Panc1 (cell line): Measurements from ENCODE around the gene CSTPP1. TPM values are rescaled to one million over a fixed set of nuclear protein-coding genes. Genes with fewer than 3 reads are reported as not detected.

ENCODE experiments used
- ATAC-seq: fragments of 200-7000 bp; cut with Tn5 transposase; 2 replicates; pipeline ENCODE4 v1.9.1; 2020; ENCODE audit warnings: mild to moderate bottlenecking, moderate library complexity
- BruUV-seq: library from RNA; stranded (reverse); fragments of 400-500 nt; replicated peaks from 2 replicates; lab custom pipeline; 2021; lab: Mats Ljungman, UMichigan
- CTCF ChIA-PET: fragments of 300-600 bp; sonication (Branson Sonifier 250); formaldehyde crosslinking; loops from one replicate; lab custom pipeline; 2022; ENCODE audit warnings: antibody characterized with exemption; lab: Charles Lee
- POLR2A ChIA-PET: fragments of 300-600 bp; sonication (Branson Sonifier 250); formaldehyde crosslinking; loops from one replicate; lab custom pipeline; 2022; ENCODE audit warnings: antibody characterized with exemption; lab: Charles Lee
- DNase-seq: peaks from one replicate; pipeline ENCODE4 v3.0.0-alpha.2; 2010; ENCODE audit warnings: low read depth, low spot score
- H3K27ac ChIP-seq: 2 replicates; pipeline ENCODE4 v1.5.1; 2011; ENCODE audit warnings: mild to moderate bottlenecking, low read length, inconsistent platforms
- H3K27me3 ChIP-seq: fragments of 200-500 bp; sonication (Bioruptor generic); 2 replicates; pipeline ENCODE4 v1.6.0; 2014; ENCODE audit warnings: low read length, inconsistent platforms; ENCODE audit not compliant: control insufficient read depth, insufficient read depth
- H3K36me3 ChIP-seq: fragments of 200-500 bp; sonication (Bioruptor generic); 2 replicates; pipeline ENCODE4 v1.5.1; 2014; ENCODE audit warnings: inconsistent platforms, mild to moderate bottlenecking, low read length, moderate library complexity; ENCODE audit not compliant: control insufficient read depth, insufficient read depth
- H3K4me1 ChIP-seq: 2 replicates; pipeline ENCODE4 v1.5.1; 2011; ENCODE audit warnings: inconsistent platforms, mild to moderate bottlenecking, low read length, moderate library complexity; ENCODE audit not compliant: control insufficient read depth, insufficient read depth
- H3K4me3 ChIP-seq, 2 experiments: 2 replicates each; pipeline ENCODE4 v1.5.1; 2011 to 2012; ENCODE audit warnings: low read depth in 2 of 2, low read length in 2 of 2, mild to moderate bottlenecking in 2 of 2, inconsistent platforms in 1 of 2, moderate library complexity in 1 of 2
- H3K9me3 ChIP-seq: fragments of 200-500 bp; sonication (Bioruptor generic); 2 replicates; pipeline ENCODE4 v1.5.1; 2014; ENCODE audit warnings: low read depth, mild to moderate bottlenecking, inconsistent platforms, low read length, moderate library complexity; ENCODE audit not compliant: control insufficient read depth, insufficient read depth
- POLR2AphosphoS5 ChIP-seq: IDR thresholded peaks from 2 replicates; pipeline ENCODE4 v1.6.1; 2012; ENCODE audit warnings: mild to moderate bottlenecking, low read depth, low read length, moderate library complexity
- SIN3A ChIP-seq: IDR thresholded peaks from 2 replicates; pipeline ENCODE4 v1.6.1; 2012; ENCODE audit warnings: low read depth, mild to moderate bottlenecking, low read length, moderate library complexity, borderline replicate concordance; ENCODE audit not compliant: insufficient read depth
- TCF7L2 ChIP-seq: IDR thresholded peaks from 2 replicates; pipeline ENCODE4 v1.6.1; 2011; ENCODE audit warnings: mild to moderate bottlenecking, low read depth, low read length, inconsistent platforms
- in situ Hi-C: cut with HindIII; loops from 2 replicates; pipeline ENCODE4 v1.10.0; 2016; ENCODE audit warnings: low sequenced_read_pairs, low pct_unique_long_range_greater_than_20kb
- intact Hi-C: fragments of 100-400 bp; cut with micrococcal nuclease; formaldehyde crosslinking; loops from one replicate; pipeline ENCODE4 v1.10.0; 2022; ENCODE audit not compliant: unreplicated experiment
- total RNA-seq: library from RNA; stranded (reverse); gene quantifications from one replicate; pipeline ENCODE4 v1.2.1, GENCODE V29; 2021; ENCODE audit not compliant: unreplicated experiment
- TF ChIP-seq, protein P1 (sequence below), 2 experiments: IDR thresholded peaks; 2 replicates each; pipeline ENCODE4 v1.6.1; 2011 to 2012; ENCODE audit warnings: low read depth in 2 of 2, control low read depth in 1 of 2, low read length in 1 of 2, mild to moderate bottlenecking in 1 of 2, moderate library complexity in 1 of 2; ENCODE audit not compliant: insufficient read depth in 1 of 2
- TF ChIP-seq, protein P2 (sequence below): fragments of 450-650 bp; IDR thresholded peaks from 2 replicates; pipeline ENCODE4 v1.5.1; 2017; ENCODE audit warnings: mild to moderate bottlenecking

The CSTPP1 gene
- total RNA-seq, 1 experiment from 2014 or later, result 29.0 TPM

DNA sequence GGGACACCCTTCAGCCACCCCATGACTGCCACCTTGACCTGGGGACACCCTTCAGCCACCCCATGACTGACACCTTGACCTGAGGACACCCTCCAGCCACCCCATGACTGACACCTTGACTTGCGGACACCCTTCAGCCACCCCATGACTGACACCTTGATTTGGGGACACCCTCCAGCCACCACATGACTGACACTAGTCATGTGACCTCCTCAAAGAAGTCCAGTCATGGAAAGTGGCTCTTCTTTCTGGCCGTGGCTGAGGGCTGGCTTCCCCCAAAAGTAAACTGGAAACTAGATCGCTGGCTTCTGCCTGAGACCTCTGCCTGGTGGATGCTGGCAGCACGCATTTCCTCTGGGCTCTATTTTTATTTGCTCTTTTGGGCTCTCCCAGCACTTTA is 211.7 kb downstream of the CSTPP1 start:
- CTCF ChIA-PET, result no interaction called here
- intact Hi-C loops, result no loop called here

DNA sequence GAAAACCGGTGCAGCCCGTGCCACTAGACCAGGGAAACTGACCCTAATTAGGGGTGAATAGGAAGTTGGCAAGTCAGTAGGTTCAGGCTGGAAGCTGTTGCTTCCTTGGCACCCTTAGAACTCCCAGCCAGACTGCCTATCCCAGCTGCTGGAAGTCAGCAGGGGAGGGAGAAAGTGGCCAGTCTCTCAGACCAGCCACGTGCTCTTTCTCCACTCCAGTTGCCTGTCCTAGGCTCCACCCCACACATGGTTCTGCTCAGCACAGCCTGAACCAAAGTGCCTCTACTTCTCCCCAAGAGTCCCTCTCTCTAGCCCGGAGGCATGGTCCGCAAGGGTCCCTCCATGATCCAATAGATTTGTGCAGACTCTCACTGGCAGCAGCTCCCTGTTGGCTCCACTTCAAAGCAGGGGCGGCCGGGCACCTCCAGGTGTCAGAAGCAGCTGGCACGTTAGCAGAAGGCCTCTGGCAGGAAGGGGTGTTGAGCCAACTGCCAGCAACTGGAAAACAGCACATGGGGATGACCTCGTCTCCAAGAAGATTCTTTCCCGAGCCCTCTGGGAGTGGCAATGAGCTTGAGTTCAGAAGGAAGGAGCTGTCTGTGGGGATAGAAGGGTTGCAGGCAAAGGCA is 212.5 kb downstream of the CSTPP1 start:
- POLR2A ChIA-PET, result no interaction called here
- H3K4me3 ChIP-seq, result no peak overlapping the region
- CTCF ChIA-PET, result no interaction called here

More for the DNA sequence above, 211.7 kb downstream of the CSTPP1 start:
- H3K27me3 ChIP-seq, result no peaks in the 10 kb centered on the region
- DNase-seq (no peak), ATAC-seq (no peak)
- no peak overlapping the region for H3K4me3 ChIP-seq
- BruUV-seq, result no TSS peak
- H3K36me3 ChIP-seq, result no peaks in the 10 kb centered on the region
- H3K27ac ChIP-seq, result no peak overlapping the region
- H3K9me3 ChIP-seq, result no peaks in the 10 kb centered on the region
- in situ Hi-C loops, result no loop called here
- TF ChIP-seq TCF7L2 (no peak), SIN3A (no peak), POLR2AphosphoS5 (no peak)
- TF ChIP-seq, protein P1, sequence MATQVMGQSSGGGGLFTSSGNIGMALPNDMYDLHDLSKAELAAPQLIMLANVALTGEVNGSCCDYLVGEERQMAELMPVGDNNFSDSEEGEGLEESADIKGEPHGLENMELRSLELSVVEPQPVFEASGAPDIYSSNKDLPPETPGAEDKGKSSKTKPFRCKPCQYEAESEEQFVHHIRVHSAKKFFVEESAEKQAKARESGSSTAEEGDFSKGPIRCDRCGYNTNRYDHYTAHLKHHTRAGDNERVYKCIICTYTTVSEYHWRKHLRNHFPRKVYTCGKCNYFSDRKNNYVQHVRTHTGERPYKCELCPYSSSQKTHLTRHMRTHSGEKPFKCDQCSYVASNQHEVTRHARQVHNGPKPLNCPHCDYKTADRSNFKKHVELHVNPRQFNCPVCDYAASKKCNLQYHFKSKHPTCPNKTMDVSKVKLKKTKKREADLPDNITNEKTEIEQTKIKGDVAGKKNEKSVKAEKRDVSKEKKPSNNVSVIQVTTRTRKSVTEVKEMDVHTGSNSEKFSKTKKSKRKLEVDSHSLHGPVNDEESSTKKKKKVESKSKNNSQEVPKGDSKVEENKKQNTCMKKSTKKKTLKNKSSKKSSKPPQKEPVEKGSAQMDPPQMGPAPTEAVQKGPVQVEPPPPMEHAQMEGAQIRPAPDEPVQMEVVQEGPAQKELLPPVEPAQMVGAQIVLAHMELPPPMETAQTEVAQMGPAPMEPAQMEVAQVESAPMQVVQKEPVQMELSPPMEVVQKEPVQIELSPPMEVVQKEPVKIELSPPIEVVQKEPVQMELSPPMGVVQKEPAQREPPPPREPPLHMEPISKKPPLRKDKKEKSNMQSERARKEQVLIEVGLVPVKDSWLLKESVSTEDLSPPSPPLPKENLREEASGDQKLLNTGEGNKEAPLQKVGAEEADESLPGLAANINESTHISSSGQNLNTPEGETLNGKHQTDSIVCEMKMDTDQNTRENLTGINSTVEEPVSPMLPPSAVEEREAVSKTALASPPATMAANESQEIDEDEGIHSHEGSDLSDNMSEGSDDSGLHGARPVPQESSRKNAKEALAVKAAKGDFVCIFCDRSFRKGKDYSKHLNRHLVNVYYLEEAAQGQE (IDR thresholded peaks at IDR 0.05; ENCODE audit: insufficient read depth in 1 of 2, low read depth in 2 of 2, low read length in 1 of 2), result no peak
- POLR2A ChIA-PET, result no interaction called here
- H3K4me1 ChIP-seq, result peaks cover 4% of the 10 kb centered on the region; the same call in 1 of the 2 replicates

More for the DNA sequence above, 212.5 kb downstream of the CSTPP1 start:
- TF ChIP-seq, protein P2, sequence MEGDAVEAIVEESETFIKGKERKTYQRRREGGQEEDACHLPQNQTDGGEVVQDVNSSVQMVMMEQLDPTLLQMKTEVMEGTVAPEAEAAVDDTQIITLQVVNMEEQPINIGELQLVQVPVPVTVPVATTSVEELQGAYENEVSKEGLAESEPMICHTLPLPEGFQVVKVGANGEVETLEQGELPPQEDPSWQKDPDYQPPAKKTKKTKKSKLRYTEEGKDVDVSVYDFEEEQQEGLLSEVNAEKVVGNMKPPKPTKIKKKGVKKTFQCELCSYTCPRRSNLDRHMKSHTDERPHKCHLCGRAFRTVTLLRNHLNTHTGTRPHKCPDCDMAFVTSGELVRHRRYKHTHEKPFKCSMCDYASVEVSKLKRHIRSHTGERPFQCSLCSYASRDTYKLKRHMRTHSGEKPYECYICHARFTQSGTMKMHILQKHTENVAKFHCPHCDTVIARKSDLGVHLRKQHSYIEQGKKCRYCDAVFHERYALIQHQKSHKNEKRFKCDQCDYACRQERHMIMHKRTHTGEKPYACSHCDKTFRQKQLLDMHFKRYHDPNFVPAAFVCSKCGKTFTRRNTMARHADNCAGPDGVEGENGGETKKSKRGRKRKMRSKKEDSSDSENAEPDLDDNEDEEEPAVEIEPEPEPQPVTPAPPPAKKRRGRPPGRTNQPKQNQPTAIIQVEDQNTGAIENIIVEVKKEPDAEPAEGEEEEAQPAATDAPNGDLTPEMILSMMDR, result no peak
- no peak for TF ChIP-seq SIN3A
- no peak for TF ChIP-seq TCF7L2
- TF ChIP-seq POLR2AphosphoS5, result no peak
- TF ChIP-seq, protein P1 (IDR thresholded peaks at IDR 0.05; ENCODE audit: insufficient read depth in 1 of 2, low read depth in 2 of 2, low read length in 1 of 2), result no peak
- Histone ChIP-seq H3K27ac (no peak overlapping the region), H3K9me3 (no peaks in the 10 kb centered on the region), H3K27me3 (no peaks in the 10 kb centered on the region), H3K4me1 (peaks cover 4% of the 10 kb centered on the region; the same call in 1 of the 2 replicates), H3K36me3 (no peaks in the 10 kb centered on the region)
- BruUV-seq, result no TSS peak
- DNase-seq, result no peak
- ATAC-seq, result no peak
- in situ Hi-C loops (no loop called here), intact Hi-C loops (no loop called here)
